ENCODE results near the gene SRXN1. TPM values are rescaled to one million over a fixed set of nuclear protein-coding genes. Genes with fewer than 3 reads are reported as not detected.

The SRXN1 gene
- total and polyA plus RNA-seq, 9 of the 15 experiments (the other 6 are each of a cell fraction or from before 2014, with no cell fraction given): 6.8 to 36.4 (median 21.6) TPM

DNA sequence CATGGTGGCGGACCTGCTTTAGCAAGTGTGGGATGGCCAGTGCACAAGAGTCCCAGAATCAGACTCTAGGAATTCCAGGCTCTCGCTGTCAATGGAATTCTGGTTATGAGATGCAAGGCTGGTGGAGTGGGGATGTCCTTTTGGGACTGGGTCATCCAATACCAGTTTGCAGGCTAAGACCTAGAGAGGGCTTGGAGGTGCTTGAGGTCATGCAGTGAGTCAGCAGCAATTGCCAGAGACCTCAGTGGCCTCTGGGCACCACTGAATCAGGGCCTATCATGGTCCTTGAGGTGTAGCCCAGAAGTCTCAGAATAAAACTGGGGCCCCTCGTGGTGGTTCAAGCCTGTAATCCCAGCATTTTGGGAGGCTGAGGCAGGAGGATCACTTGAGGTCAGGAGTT lies 24.0 kb upstream of the SRXN1 start (continued):
- TF ChIP-seq E2F4 (CRISPR knock-in tag; IDR thresholded peaks at IDR 0.05; ENCODE audit: low read depth): no peak
- TF ChIP-seq ZNF121 (CRISPR knock-in tag; conservative IDR thresholded peaks at IDR 0.05): no peak
- TF ChIP-seq ZBTB26 (CRISPR knock-in tag; IDR thresholded peaks at IDR 0.05): no peak
- TF ChIP-seq KDM2B (CRISPR knock-in tag; IDR thresholded peaks at IDR 0.05): no peak
- TF ChIP-seq KLF10 (CRISPR knock-in tag; IDR thresholded peaks at IDR 0.05): no peak
- no peak for TF ChIP-seq ZNF165 (CRISPR knock-in tag; IDR thresholded peaks at IDR 0.05; ENCODE audit: borderline replicate concordance)
- TF ChIP-seq, protein P1, sequence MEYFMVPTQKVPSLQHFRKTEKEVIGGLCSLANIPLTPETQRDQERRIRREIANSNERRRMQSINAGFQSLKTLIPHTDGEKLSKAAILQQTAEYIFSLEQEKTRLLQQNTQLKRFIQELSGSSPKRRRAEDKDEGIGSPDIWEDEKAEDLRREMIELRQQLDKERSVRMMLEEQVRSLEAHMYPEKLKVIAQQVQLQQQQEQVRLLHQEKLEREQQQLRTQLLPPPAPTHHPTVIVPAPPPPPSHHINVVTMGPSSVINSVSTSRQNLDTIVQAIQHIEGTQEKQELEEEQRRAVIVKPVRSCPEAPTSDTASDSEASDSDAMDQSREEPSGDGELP (CRISPR knock-in tag; IDR thresholded peaks at IDR 0.05; ENCODE audit: borderline replicate concordance): no peak
- no peak for TF ChIP-seq XRCC4 (IDR thresholded peaks at IDR 0.05; ENCODE audit: extremely low read depth, insufficient read depth, insufficient read length)
- no peak for TF ChIP-seq E2F6 (IDR thresholded peaks at IDR 0.05; ENCODE audit: borderline replicate concordance in 1 of 2, extremely low read depth in 1 of 2, insufficient read depth in 1 of 2, insufficient read length in 1 of 2, low read depth in 1 of 2, low read length in 1 of 2, poor library complexity in 1 of 2, severe bottlenecking in 1 of 2)
- TF ChIP-seq ZNF282 (CRISPR knock-in tag; IDR thresholded peaks at IDR 0.05): no peak
- TF ChIP-seq RBM22 (IDR thresholded peaks at IDR 0.05; ENCODE audit: low read depth, low read length, poor library complexity, severe bottlenecking): no peak
- TF ChIP-seq SNRNP70 (optimal IDR thresholded peaks at IDR 0.05; ENCODE audit: low read depth, low read length): no peak
- TF ChIP-seq ZNF12 (CRISPR knock-in tag; IDR thresholded peaks at IDR 0.05): no peak
- TF ChIP-seq, protein P2, sequence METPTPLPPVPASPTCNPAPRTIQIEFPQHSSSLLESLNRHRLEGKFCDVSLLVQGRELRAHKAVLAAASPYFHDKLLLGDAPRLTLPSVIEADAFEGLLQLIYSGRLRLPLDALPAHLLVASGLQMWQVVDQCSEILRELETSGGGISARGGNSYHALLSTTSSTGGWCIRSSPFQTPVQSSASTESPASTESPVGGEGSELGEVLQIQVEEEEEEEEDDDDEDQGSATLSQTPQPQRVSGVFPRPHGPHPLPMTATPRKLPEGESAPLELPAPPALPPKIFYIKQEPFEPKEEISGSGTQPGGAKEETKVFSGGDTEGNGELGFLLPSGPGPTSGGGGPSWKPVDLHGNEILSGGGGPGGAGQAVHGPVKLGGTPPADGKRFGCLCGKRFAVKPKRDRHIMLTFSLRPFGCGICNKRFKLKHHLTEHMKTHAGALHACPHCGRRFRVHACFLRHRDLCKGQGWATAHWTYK (CRISPR knock-in tag; IDR thresholded peaks at IDR 0.05): no peak
- TF ChIP-seq ZNF583 (CRISPR knock-in tag; IDR thresholded peaks at IDR 0.05): no peak
- no peak for TF ChIP-seq ZNF609 (CRISPR knock-in tag; IDR thresholded peaks at IDR 0.05; ENCODE audit: borderline replicate concordance)
- TF ChIP-seq TEAD1 (CRISPR knock-in tag; IDR thresholded peaks at IDR 0.05): 0 out of 4 replicates have a peak, but pooled peaks of 1 of the 2 experiments have one; percentile 25
- TF ChIP-seq HDAC8 (tag; IDR thresholded peaks at IDR 0.05): no peak

Data from K562 (cell line).